ENCODE measurements around the gene CD55.

CD55 gene

DNA sequence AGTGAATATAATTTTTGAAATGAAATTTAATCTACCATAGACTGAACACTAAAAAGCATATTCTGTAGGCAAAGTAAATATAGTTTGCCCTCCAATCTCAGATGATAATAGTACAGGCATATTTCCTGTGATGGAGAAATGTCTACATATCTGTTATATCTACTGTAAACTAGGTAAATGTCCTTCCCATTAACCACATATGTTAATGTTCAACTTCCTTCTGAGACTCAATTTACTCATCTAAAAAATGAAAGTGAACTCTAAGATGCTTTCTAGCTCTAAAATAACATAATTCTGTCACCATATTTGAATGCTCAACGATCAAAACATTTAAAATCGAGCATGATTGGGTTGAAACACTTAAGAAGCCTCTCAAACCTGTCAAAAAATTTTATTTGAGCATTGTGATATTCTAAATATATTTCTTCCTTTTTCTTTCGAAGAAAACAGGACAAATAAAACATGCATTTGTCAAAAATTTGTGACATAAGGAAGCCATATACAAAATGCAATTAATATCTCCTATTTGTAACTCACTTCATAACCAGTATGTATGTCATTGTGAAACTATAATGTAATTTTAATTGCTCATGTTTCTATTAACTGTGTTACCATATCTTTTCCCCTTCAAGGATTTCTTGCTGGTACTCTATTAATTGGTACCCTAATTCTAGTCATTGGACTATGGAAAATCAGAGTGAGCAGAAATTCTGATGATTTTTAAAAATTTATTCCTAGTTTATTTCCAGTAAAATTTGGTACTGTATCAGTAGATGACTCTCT lies 34.2 kb downstream of the CD55 start:
- H3K4me3 ChIP-seq (ENCODE audit: low read depth, low read length): no peak overlapping the region

DNA sequence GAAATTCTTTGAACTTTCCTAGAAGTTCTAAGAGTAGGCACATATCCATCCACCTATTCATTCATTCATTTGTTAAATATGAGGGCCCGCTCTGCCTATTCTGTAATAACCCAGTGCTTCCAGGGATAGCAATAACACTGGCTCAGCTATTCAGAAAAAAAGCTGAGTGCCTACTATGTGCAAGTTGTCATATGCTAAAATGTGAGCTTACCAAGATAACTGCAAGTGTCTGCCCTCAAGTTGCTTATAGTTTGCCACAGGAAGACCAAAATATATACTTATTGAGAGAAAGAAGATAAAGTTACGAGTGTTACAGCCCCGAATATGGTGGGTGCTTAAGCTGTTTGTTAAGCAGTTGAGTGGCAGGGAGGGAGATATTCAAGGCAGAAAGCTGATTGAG lies 39.6 kb downstream of the CD55 start:
- TF ChIP-seq, protein P1, sequence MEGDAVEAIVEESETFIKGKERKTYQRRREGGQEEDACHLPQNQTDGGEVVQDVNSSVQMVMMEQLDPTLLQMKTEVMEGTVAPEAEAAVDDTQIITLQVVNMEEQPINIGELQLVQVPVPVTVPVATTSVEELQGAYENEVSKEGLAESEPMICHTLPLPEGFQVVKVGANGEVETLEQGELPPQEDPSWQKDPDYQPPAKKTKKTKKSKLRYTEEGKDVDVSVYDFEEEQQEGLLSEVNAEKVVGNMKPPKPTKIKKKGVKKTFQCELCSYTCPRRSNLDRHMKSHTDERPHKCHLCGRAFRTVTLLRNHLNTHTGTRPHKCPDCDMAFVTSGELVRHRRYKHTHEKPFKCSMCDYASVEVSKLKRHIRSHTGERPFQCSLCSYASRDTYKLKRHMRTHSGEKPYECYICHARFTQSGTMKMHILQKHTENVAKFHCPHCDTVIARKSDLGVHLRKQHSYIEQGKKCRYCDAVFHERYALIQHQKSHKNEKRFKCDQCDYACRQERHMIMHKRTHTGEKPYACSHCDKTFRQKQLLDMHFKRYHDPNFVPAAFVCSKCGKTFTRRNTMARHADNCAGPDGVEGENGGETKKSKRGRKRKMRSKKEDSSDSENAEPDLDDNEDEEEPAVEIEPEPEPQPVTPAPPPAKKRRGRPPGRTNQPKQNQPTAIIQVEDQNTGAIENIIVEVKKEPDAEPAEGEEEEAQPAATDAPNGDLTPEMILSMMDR (IDR thresholded peaks at IDR 0.05; ENCODE audit: borderline replicate concordance, insufficient read depth, low read depth, low read length): no peak
- no peak overlapping the region for H3K4me3 ChIP-seq (ENCODE audit: low read depth, low read length)

More for the DNA sequence above, 34.2 kb downstream of the CD55 start:
- TF ChIP-seq, protein P1 (IDR thresholded peaks at IDR 0.05; ENCODE audit: borderline replicate concordance, insufficient read depth, low read depth, low read length): no peak

DNA sequence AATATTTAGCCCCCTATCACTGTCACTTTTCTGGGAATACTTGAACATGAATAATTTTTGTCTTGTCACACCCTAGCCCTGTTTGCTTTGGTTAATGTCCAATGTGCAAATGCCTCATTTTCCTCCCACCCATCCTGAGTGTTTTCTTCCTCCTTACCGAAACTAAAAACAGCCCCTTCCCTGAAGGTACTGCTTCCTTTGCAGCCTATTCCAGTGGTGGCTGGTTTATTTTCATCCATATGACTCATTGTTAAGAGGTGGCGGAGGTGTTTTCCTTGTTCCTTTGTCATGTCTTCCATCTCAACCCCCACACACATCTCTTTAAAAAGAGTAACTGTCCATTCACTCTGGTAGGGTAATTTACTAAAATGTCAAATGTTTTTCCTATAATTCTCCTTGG lies 40.4 kb downstream of the CD55 start:
- no peak overlapping the region for H3K4me3 ChIP-seq (ENCODE audit: low read depth, low read length)
- TF ChIP-seq, protein P1 (IDR thresholded peaks at IDR 0.05; ENCODE audit: borderline replicate concordance, insufficient read depth, low read depth, low read length): no peak

DNA sequence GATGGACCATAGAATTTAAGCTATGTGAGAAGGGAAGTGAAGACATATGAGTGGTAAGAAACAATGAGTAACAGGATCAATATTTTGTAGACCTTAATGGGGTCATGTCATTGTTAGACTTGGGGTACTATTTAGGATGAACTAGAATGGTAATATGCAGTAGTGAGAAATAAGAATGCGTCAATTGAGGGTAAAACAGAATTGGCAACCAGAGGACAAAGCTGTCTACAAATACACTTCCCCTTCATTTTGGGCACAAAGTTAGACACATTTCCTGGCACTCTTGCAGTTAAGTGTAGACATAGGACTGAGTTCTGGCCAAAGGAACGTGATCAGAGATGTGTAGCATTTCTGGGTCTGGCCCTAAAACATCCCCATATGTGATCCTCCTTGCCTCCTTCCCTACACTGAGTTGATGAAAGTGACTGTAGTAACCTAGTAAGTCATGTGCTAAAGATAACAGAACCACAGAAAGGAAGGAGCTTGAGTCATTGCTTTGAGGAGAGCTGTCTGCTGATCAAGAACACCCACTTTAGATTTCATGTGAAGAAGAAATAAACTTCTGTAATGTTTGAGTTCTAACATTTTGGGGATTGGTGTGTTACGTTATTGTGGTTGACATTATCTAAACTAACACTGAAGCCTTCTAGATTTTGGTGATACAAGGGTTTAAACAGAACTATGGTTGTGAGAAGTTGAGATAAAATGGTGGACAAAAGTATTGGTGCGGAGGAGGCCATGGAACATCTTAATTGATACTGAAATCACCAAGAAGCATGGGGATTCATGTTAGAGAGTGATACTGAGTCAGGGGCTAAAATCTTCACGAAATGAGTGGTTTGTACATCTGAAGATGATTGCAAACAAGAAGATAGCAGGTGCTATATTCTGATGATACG lies 41.7 kb downstream of the CD55 start:
- TF ChIP-seq, protein P1 (IDR thresholded peaks at IDR 0.05; ENCODE audit: borderline replicate concordance, insufficient read depth, low read depth, low read length): no peak
- no peak overlapping the region for H3K4me3 ChIP-seq (ENCODE audit: low read depth, low read length)

- TF ChIP-seq, protein P1 (IDR thresholded peaks at IDR 0.05; ENCODE audit: borderline replicate concordance, insufficient read depth, low read depth, low read length): no peak
- no peak overlapping the region for H3K4me3 ChIP-seq (ENCODE audit: low read depth, low read length)
Observed at GRCh38 chr1:207363871-207364270, 42.4 kb downstream of the CD55 start.

GRCh38 chr1:207364614-207365013 lies 43.1 kb downstream of the CD55 start:
- H3K4me3 ChIP-seq (ENCODE audit: low read depth, low read length): no peak overlapping the region
- TF ChIP-seq, protein P1 (IDR thresholded peaks at IDR 0.05; ENCODE audit: borderline replicate concordance, insufficient read depth, low read depth, low read length): no peak

Data from GM12875 (cell line).